Dedifferentiated amniotic fluid mesenchymal stem cell (primary cell): Measurements from ENCODE around the gene MITF.

Experiments
- DNase-seq: peaks from one replicate; pipeline ENCODE4 v3.0.0-alpha.2; 2016; ENCODE audit errors: extremely low spot score

The MITF gene

GRCh38 chr3:69761896-69762767 lies 22.9 kb downstream of the MITF start:
- peak; percentile 63 for DNase-seq

- no peak for DNase-seq
These were observed 23.5 kb downstream of the MITF start for GRCh38 chr3:69762768-69763229.

- no peak for DNase-seq
These were observed 24.2 kb downstream of the MITF start for GRCh38 chr3:69763458-69763857.

- DNase-seq, result no peak
These were observed 25.0 kb downstream of the MITF start for GRCh38 chr3:69764121-69764741.

- no peak for DNase-seq
These were observed 25.6 kb downstream of the MITF start for GRCh38 chr3:69764861-69765260.

- no peak for DNase-seq
These were observed 27.4 kb downstream of the MITF start for GRCh38 chr3:69766638-69767037.

- no peak for DNase-seq
These were observed 28.3 kb downstream of the MITF start for GRCh38 chr3:69767571-69767970.

GRCh38 chr3:69768438-69768837 lies 29.2 kb downstream of the MITF start:
- no peak for DNase-seq

GRCh38 chr3:69770219-69770618 lies 31.0 kb downstream of the MITF start:
- no peak for DNase-seq

GRCh38 chr3:69770976-69771634 lies 31.8 kb downstream of the MITF start:
- DNase-seq, result no peak

GRCh38 chr3:69772152-69772867 lies 33.0 kb downstream of the MITF start:
- no peak for DNase-seq

- DNase-seq, result no peak
These were observed 34.8 kb downstream of the MITF start for GRCh38 chr3:69774029-69774428.

- DNase-seq, result no peak
These were observed 36.5 kb downstream of the MITF start for GRCh38 chr3:69775751-69776150.

- no peak for DNase-seq
These were observed 37.0 kb downstream of the MITF start for GRCh38 chr3:69776289-69776688.

- no peak for DNase-seq
These were observed 37.8 kb downstream of the MITF start for GRCh38 chr3:69776920-69777581.

- no peak for DNase-seq
These were observed 38.3 kb downstream of the MITF start for GRCh38 chr3:69777582-69777967.

- no peak for DNase-seq
These were observed 42.3 kb downstream of the MITF start for GRCh38 chr3:69781593-69781992.

GRCh38 chr3:69784954-69785514 lies 45.8 kb downstream of the MITF start:
- peak; percentile 83 for DNase-seq

GRCh38 chr3:69785769-69786320 lies 46.6 kb downstream of the MITF start:
- no peak for DNase-seq

- no peak for DNase-seq
These were observed 47.6 kb downstream of the MITF start for GRCh38 chr3:69786854-69787253.
